A204.1 (cell line): Measurements from ENCODE around the gene DIO2.

Source experiments
- FAIRE-seq: peaks from 2 replicates; lab custom pipeline; 2012; peaks lifted over from hg19 to GRCh38; lab: Jason Lieb, UNC

The DIO2 gene

DNA sequence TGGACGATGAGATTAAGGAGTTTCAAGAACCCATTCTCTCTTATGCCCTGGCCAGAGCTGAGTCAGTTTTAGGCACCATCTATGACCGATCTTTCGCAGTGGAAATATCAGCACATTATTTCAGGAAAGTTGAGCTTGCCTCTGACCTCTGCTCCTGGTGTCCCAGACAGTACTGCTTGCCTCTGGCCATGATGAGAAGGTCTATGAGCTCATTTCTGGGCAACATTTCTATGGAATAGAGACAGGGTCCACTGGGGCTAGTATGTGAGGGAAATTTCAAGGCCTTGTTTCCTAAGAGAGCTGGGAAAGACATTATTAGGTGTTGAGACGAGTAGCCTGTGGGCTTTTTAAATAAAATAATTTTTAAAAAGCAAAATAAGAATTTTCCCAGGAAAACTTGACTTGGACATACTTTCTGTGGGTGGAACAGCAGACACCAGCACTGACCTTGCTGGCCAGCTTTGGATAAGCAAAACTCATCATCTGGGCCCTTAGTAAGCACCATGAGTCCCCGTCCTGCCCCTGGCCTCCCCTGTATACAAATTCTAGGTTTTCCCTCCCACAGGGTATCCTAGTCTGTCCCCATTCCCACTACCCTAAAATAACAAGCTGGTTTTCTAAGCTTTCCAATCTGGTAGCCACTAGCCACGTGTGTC is 43.4 kb downstream of the DIO2 start:
- no peak for FAIRE-seq

- no peak for FAIRE-seq
Observed at GRCh38 chr14:80164991-80165721, 46.1 kb downstream of the DIO2 start.

DNA sequence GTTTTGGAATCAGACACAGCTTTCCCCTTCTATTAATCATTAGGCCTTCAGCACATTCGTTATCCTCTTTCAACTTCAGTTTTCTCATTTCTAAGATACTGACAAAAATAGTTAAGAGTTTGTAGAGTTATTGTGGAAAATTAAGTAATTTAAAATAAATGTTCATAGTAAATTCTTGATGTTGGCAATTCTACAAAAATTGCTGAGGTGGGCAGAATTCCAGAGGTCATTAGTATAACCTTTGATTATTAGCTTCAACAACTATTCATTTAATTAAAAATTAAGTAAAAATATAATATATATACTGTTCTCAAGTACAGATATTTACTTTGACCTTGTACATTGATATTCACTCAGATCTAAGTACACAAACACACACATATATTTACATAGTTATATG is 58.5 kb downstream of the DIO2 start:
- FAIRE-seq, result no peak

DNA sequence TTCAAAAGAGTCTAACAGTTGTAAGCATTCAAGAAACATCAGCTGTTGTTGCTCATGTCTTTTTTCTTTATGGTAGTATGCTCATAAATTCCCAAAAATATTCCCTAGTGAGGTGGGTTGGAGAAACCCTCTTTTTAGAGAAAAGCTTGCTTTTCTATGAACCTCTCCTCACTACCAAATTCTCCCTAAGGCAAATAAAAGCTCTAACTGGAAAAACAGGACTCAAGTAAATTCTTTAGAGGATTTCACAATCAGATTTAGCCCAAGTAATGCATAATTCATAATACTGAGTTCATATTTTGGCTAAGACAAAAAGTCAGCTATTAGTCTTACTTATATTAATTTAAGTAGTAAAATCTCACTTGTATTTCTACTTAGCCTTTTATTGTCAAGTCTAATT is 59.1 kb downstream of the DIO2 start:
- no peak for FAIRE-seq

DNA sequence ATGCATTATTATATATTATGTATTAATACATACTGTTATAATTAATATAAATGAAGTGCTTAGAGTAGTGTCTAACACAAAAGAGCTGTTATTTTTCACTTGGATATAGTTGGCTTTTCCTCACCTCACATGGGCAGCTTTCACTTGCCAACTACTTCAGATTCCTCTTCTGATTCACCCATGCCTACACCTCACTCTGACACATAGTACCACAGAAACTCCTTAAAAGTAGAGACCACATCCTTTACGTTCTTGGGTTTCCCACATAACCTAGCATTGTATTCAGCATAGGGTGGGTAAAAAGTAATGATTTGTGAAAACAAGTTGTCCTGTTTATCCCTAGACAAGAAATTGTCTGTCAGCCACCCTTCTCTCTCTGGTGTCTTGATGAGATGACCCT is 61.0 kb downstream of the DIO2 start:
- FAIRE-seq, result no peak
